Mesenchymal stem cell (in vitro differentiated cells and primary cell): Measurements from ENCODE around the gene DUSP1.

ENCODE experiments used
- DNase-seq: peaks from one replicate; pipeline ENCODE4 v3.0.0-alpha.2; 2013
- H2AFZ ChIP-seq: one replicate; pipeline ENCODE4 v1.6.1; 2013; ENCODE audit warnings: low read depth, mild to moderate bottlenecking, control low read depth, inconsistent platforms, low read length, moderate library complexity
- H2AK5ac ChIP-seq: 2 replicates; pipeline ENCODE4 v1.6.1; 2013; ENCODE audit warnings: low read length, moderate library complexity, mild to moderate bottlenecking, inconsistent platforms; ENCODE audit not compliant: severe bottlenecking
- H2BK120ac ChIP-seq: one replicate; pipeline ENCODE4 v1.6.1; 2013; ENCODE audit warnings: low read depth, mild to moderate bottlenecking, inconsistent platforms, low read length, moderate library complexity
- H2BK12ac ChIP-seq, 2 experiments: one replicate each; pipeline ENCODE4 v1.6.1; 2013; ENCODE audit warnings: inconsistent platforms in 2 of 2, low read length in 2 of 2, mild to moderate bottlenecking in 2 of 2, moderate library complexity in 2 of 2, control low read depth in 1 of 2
- H2BK15ac ChIP-seq: one replicate; pipeline ENCODE4 v1.6.1; 2013; ENCODE audit warnings: mild to moderate bottlenecking, low read depth, inconsistent platforms; ENCODE audit not compliant: poor library complexity, severe bottlenecking
- H2BK5ac ChIP-seq: 2 replicates; pipeline ENCODE4 v1.6.1; 2013; ENCODE audit warnings: low read depth, mild to moderate bottlenecking, low read length, control low read depth, inconsistent platforms; ENCODE audit not compliant: poor library complexity, severe bottlenecking
- H3K14ac ChIP-seq, 2 experiments: one replicate each; pipeline ENCODE4 v1.6.1; 2013; ENCODE audit warnings: inconsistent platforms in 2 of 2, low read length in 2 of 2, control low read depth in 1 of 2, mild to moderate bottlenecking in 1 of 2, moderate library complexity in 1 of 2
- H3K18ac ChIP-seq, 2 experiments: one replicate each; pipeline ENCODE4 v1.6.1; 2013; ENCODE audit warnings: inconsistent platforms in 2 of 2, low read length in 2 of 2, control low read depth in 1 of 2, low read depth in 1 of 2, mild to moderate bottlenecking in 1 of 2
- H3K23ac ChIP-seq, 2 experiments: one replicate each; pipeline ENCODE4 v1.6.1; 2013; ENCODE audit warnings: inconsistent platforms in 2 of 2, low read length in 2 of 2, mild to moderate bottlenecking in 2 of 2, moderate library complexity in 2 of 2, control low read depth in 1 of 2
- H3K27ac ChIP-seq: 2 replicates; pipeline ENCODE4 v1.5.1; 2013; ENCODE audit warnings: mild to moderate bottlenecking, moderate library complexity, low read length, control low read depth, inconsistent platforms; ENCODE audit not compliant: poor library complexity, severe bottlenecking
- H3K27me3 ChIP-seq, 2 experiments: 2 replicates each; pipeline versions ENCODE4 v1.6.1 to v1.7.0; 2013; ENCODE audit warnings: low read length in 2 of 2, mild to moderate bottlenecking in 2 of 2, moderate library complexity in 2 of 2, control low read depth in 1 of 2, inconsistent platforms in 1 of 2; ENCODE audit not compliant: control insufficient read depth in 1 of 2, insufficient read depth in 1 of 2
- H3K36me3 ChIP-seq, 2 experiments: 2 replicates each; pipeline versions ENCODE4 v1.6.1 to v1.7.0; 2013; ENCODE audit warnings: low read length in 2 of 2, control low read depth in 1 of 2, inconsistent platforms in 1 of 2, low read depth in 1 of 2, mild to moderate bottlenecking in 1 of 2; ENCODE audit not compliant: insufficient read depth in 2 of 2, control insufficient read depth in 1 of 2
- H3K4ac ChIP-seq, 2 experiments: one replicate each; pipeline ENCODE4 v1.6.1; 2013; ENCODE audit warnings: inconsistent platforms in 2 of 2, low read length in 2 of 2, mild to moderate bottlenecking in 2 of 2, moderate library complexity in 2 of 2, control low read depth in 1 of 2, low read depth in 1 of 2
- H3K4me1 ChIP-seq: 2 replicates; pipeline ENCODE4 v1.6.1; 2013; ENCODE audit warnings: low read depth, low read length, control low read depth; ENCODE audit not compliant: control insufficient read depth, insufficient read depth
- H3K4me2 ChIP-seq: 2 replicates; pipeline ENCODE4 v1.6.1; 2013; ENCODE audit warnings: low read length, mild to moderate bottlenecking, inconsistent platforms; ENCODE audit not compliant: poor library complexity, severe bottlenecking
- H3K4me3 ChIP-seq, 2 experiments: 2 replicates each; pipeline versions ENCODE4 v1.5.1 to v1.7.0; 2013; ENCODE audit warnings: low read length in 2 of 2, mild to moderate bottlenecking in 2 of 2, control low read depth in 1 of 2, low read depth in 1 of 2; ENCODE audit not compliant: insufficient read depth in 1 of 2
- H3K79me1 ChIP-seq: replicated peaks from 2 replicates; pipeline ENCODE4 v1.6.1; 2013; ENCODE audit warnings: mild to moderate bottlenecking, control low read depth, low read length, inconsistent platforms; ENCODE audit not compliant: poor library complexity, severe bottlenecking
- H3K9ac ChIP-seq: 2 replicates; pipeline ENCODE4 v1.7.0; 2013; ENCODE audit warnings: mild to moderate bottlenecking, low read length, moderate library complexity
- H3K9me3 ChIP-seq: 2 replicates; pipeline ENCODE4 v1.7.0; 2013; ENCODE audit warnings: mild to moderate bottlenecking, low read length; ENCODE audit not compliant: control insufficient read depth
- H4K8ac ChIP-seq: one replicate; pipeline ENCODE4 v1.6.1; 2013; ENCODE audit warnings: inconsistent platforms, mild to moderate bottlenecking, low read length, moderate library complexity
- H4K91ac ChIP-seq: one replicate; pipeline ENCODE4 v1.6.1; 2013; ENCODE audit warnings: mild to moderate bottlenecking, low read length, inconsistent platforms
- WGBS: methylation state at CpG from one replicate; pipeline ENCODE4 v1.1.7; 2013; ENCODE audit warnings: mixed read lengths; 5-methylcytosine and 5-hydroxymethylcytosine counted together

Gene DUSP1

DNA sequence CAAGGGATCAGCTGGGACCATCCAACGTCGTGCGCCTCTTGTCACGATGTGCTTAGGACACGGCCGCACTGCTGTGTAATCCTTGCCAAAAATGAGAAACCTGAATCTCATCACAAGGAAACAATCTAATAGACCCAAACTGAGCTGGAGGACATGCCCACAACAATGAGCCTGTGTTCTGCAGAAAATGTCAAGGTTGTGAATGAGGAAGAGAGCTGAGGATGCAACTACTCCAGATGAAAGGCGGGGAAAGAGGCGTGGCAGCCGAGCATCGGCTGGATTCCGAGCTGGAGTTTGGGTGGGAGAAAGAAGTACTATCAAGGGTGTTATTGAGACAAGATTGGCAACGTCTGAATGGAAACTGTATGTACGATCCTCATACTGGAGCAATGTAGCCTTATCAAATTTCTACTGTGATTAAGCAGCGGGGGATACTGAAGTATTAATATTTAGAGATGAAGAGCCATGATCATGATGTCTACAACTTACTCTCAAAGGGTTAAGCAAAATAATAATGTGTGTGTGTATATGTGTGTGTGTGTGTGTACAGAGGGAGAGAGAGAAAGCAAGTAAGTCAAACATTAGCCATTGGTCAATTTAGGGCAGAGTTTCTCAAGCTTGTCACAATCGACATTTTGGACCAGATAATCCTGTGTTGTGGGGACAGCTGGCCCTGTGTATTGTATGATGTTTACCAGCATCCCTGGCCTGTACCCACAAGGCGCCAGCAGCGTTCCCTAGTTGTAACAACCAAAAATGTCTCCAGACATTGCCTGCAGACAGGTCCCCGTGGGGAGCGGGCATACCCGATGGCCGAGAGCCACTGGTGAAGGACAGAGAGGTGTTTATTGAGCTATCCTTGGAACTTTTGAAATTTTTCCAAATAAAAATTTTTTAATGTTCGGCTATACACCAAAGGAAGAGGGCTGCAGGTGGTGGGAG is 46.5 kb downstream of the DUSP1 start:
- H3K4ac ChIP-seq, result no peak overlapping the region
- no peak overlapping the region for H3K18ac ChIP-seq
- no peak overlapping the region for H2AK5ac ChIP-seq
- no peaks in the 10 kb centered on the region for H3K9me3 ChIP-seq
- H4K8ac ChIP-seq, result no peak overlapping the region
- DNase-seq, result no peak
- no peak overlapping the region for H3K23ac ChIP-seq
- no peak overlapping the region for H2BK5ac ChIP-seq
- no peak overlapping the region for H2AFZ ChIP-seq
- WGBS, result 88% methylated on average over 22 of the region's 22 CpGs
- no peak overlapping the region for H3K4me2 ChIP-seq
- no peak overlapping the region for H3K27ac ChIP-seq
- H3K36me3 ChIP-seq, result no peaks in the 10 kb centered on the region
- no peak overlapping the region for H2BK120ac ChIP-seq
- H3K4me3 ChIP-seq, result no peak overlapping the region
- peaks cover 2% of the 10 kb centered on the region for H3K4me1 ChIP-seq
- no peak overlapping the region for H3K9ac ChIP-seq
- H4K91ac ChIP-seq, result no peak overlapping the region
- no peak overlapping the region for H3K14ac ChIP-seq
- H2BK15ac ChIP-seq, result no peak overlapping the region
- H2BK12ac ChIP-seq, result no peak overlapping the region
- no peaks in the 10 kb centered on the region for H3K27me3 ChIP-seq
- no peaks in the 10 kb centered on the region for H3K79me1 ChIP-seq

DNA sequence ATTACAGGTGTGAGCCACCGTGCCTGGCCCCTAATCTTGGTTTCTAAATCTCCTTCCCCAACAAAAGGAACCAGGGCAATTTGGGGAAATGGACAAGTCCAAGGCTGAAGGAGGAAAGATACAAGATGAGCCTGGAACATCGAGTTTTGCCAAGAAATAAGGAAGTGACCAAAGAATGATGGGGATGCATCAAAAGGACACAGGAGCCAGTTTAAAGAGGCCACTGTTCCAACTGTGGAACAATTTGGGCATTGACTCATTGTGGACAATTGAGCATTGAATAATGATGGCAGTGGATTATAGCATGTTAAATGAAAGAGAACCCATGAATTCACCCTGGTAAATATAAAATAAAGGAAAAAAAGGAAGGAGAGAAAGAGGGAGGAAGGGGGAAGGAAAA is 47.5 kb downstream of the DUSP1 start:
- no peak for DNase-seq
- Histone ChIP-seq H3K18ac (no peak overlapping the region), H3K36me3 (no peaks in the 10 kb centered on the region), H4K8ac (no peak overlapping the region), H3K9me3 (no peaks in the 10 kb centered on the region), H3K14ac (no peak overlapping the region), H2BK120ac (no peak overlapping the region), H3K4ac (no peak overlapping the region), H2AFZ (no peak overlapping the region), H2BK12ac (no peak overlapping the region), H3K27me3 (no peaks in the 10 kb centered on the region), H3K23ac (no peak overlapping the region), H2BK15ac (no peak overlapping the region), H3K9ac (no peak overlapping the region), H3K4me1 (peaks cover 2% of the 10 kb centered on the region), H2BK5ac (no peak overlapping the region), H3K4me3 (no peak overlapping the region), H3K79me1 (no peaks in the 10 kb centered on the region), H2AK5ac (no peak overlapping the region), H3K4me2 (no peak overlapping the region), H4K91ac (no peak overlapping the region), H3K27ac (no peak overlapping the region)
- WGBS, result 82% methylated on average over 2 of the region's 2 CpGs

DNA sequence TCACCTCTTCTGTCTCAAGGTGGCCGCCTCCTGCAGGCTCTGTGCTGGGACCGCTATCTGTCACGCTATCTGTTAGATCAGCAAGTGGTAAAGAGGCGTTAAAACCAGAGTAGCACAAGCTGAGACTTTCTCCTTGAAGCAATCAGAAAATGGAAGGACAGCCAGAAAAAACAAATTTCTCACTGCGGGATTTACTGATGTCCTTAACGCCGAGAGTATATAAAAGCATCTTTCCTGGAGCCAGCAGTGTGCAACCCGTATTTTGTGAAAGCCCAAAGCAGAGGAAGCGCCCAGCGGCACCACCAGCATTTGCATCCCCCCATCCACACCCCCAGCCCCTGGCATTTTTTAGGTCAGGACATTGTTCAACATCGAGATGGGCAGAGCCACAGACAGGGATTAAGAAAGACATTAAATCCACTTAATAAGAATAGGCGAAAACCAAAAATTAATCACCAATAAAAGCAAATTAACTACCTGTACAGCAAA is 48.6 kb downstream of the DUSP1 start:
- H2BK5ac ChIP-seq, result no peak overlapping the region
- no peak overlapping the region for H4K8ac ChIP-seq
- no peak overlapping the region for H2AK5ac ChIP-seq
- H3K36me3 ChIP-seq, result no peaks in the 10 kb centered on the region
- H3K79me1 ChIP-seq, result no peaks in the 10 kb centered on the region
- 50% methylated on average over 12 of the region's 12 CpGs for WGBS
- peak; percentile 45 for DNase-seq
- H2AFZ ChIP-seq, result no peak overlapping the region
- H3K4me2 ChIP-seq, result no peak overlapping the region
- H3K27ac ChIP-seq, result no peak overlapping the region
- no peaks in the 10 kb centered on the region for H3K4me1 ChIP-seq
- H3K4ac ChIP-seq, result no peak overlapping the region
- H3K9ac ChIP-seq, result peak overlapping the region; percentile 60
- no peak overlapping the region for H2BK120ac ChIP-seq
- no peak overlapping the region for H3K14ac ChIP-seq
- H3K27me3 ChIP-seq, result no peaks in the 10 kb centered on the region
- H3K23ac ChIP-seq, result no peak overlapping the region
- no peak overlapping the region for H2BK12ac ChIP-seq
- H3K4me3 ChIP-seq, result no peak overlapping the region
- H3K18ac ChIP-seq, result no peak overlapping the region
- H3K9me3 ChIP-seq, result no peaks in the 10 kb centered on the region
- no peak overlapping the region for H2BK15ac ChIP-seq
- no peak overlapping the region for H4K91ac ChIP-seq

DNA sequence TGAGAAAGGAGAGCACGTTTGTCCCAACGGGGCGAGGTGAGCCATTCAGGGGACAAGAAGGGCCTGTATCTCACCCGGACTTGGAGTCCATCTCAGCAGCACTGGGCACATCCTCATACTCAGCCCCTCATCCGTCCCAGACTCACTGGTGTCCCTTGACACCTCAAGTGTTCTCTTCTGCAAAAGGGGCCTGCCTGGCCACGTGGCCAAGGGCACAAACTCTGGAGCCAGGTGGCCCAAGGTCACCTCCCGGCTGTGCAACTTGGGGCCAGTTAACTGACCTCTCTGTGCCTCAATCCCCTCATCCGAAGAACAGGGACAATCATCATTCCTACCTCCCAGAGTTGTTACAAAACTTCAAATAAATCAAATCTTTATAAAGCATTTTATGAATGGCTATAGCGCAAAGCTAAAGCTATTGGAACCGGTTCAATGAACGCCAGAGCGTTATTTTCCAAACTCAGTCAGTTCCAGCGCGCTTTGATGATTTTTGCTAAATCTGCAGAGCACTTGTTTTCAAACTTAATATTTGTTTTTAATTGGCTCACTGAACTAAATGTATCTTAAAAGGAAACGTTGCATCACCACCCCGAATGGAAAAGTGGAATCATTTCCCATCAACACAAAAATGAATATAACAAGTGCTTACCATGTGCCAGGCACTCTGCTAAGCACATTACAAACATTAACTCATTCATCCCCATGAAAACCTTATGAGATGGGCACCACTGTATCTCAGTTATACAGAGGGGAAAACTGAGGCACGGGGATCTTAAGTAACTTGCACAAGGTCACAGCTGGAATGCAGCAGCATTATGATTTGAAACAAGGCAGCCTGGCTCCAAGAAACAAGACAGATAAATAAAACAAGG is 49.3 kb downstream of the DUSP1 start:
- no peak overlapping the region for H2BK5ac ChIP-seq
- no peak overlapping the region for H2AK5ac ChIP-seq
- H3K36me3 ChIP-seq, result no peaks in the 10 kb centered on the region
- no peak overlapping the region for H4K8ac ChIP-seq
- peak; percentile 75 for DNase-seq
- WGBS, result 76% methylated on average over 17 of the region's 17 CpGs
- no peaks in the 10 kb centered on the region for H3K79me1 ChIP-seq
- no peak overlapping the region for H2AFZ ChIP-seq
- no peak overlapping the region for H3K18ac ChIP-seq
- no peak overlapping the region for H2BK15ac ChIP-seq
- no peaks in the 10 kb centered on the region for H3K9me3 ChIP-seq
- peak overlapping the region; percentile 60 for H3K9ac ChIP-seq
- no peak overlapping the region for H3K14ac ChIP-seq
- H4K91ac ChIP-seq, result no peak overlapping the region
- no peaks in the 10 kb centered on the region for H3K4me1 ChIP-seq
- no peak overlapping the region for H3K23ac ChIP-seq
- no peak overlapping the region for H3K4me2 ChIP-seq
- H3K27me3 ChIP-seq, result no peaks in the 10 kb centered on the region
- no peak overlapping the region for H3K4me3 ChIP-seq
- no peak overlapping the region for H3K4ac ChIP-seq
- no peak overlapping the region for H3K27ac ChIP-seq
- no peak overlapping the region for H2BK12ac ChIP-seq
- no peak overlapping the region for H2BK120ac ChIP-seq
